SJCRH30 (cell line): ENCODE results near the gene MAST2. TPM values are rescaled to one million over a fixed set of nuclear protein-coding genes. Genes with fewer than 3 reads are reported as not detected.
A peak's percentile ranks its signal among the peaks of the same experiment; 100 is the strongest.

Experiments used
- DNase-seq, 2 experiments: peaks; one replicate each; pipeline ENCODE4 v3.0.0-alpha.2; 2015 to 2020
- H3K27ac ChIP-seq: fragments of 250-450 bp; sonication (Bioruptor Pico); 2 replicates; pipeline ENCODE4 v1.5.1; 2020; ENCODE audit warnings: mild to moderate bottlenecking, moderate library complexity
- H3K27me3 ChIP-seq: fragments of 250-450 bp; sonication (Bioruptor Pico); 2 replicates; pipeline ENCODE4 v1.5.1; 2020; ENCODE audit warnings: mild to moderate bottlenecking, moderate library complexity
- H3K36me3 ChIP-seq: fragments of 250-450 bp; sonication (Bioruptor Pico); 2 replicates; pipeline ENCODE4 v1.5.1; 2020; ENCODE audit warnings: mild to moderate bottlenecking, moderate library complexity
- H3K4me1 ChIP-seq: fragments of 250-450 bp; sonication (Bioruptor Pico); 2 replicates; pipeline ENCODE4 v1.5.1; 2020; ENCODE audit warnings: mild to moderate bottlenecking, moderate library complexity
- H3K4me3 ChIP-seq: fragments of 250-450 bp; sonication (Bioruptor Pico); 2 replicates; pipeline ENCODE4 v1.5.1; 2020; ENCODE audit warnings: mild to moderate bottlenecking, moderate library complexity
- H3K9me3 ChIP-seq: fragments of 250-450 bp; sonication (Bioruptor Pico); replicated peaks from 2 replicates; pipeline ENCODE4 v1.5.1; 2020; ENCODE audit warnings: mild to moderate bottlenecking, moderate library complexity
- total RNA-seq: library from RNA; depleted of rRNA; stranded (reverse); fragments of >200 nt; shearing (Covaris generic); gene quantifications from 2 replicates; pipeline ENCODE4 v1.2.3, GENCODE V29; 2014; rRNA removed

MAST2 gene
- total RNA-seq, 1 experiment from 2014 or later, result 46.5 TPM

- peak; percentile 10 to 79 for DNase-seq
- Histone ChIP-seq H3K27ac (peak overlapping the region; percentile 33), H3K36me3 (peaks cover 16% of the 10 kb centered on the region; the same call in 1 of the 2 replicates), H3K4me3 (no peak overlapping the region), H3K27me3 (no peaks in the 10 kb centered on the region), H3K4me1 (peaks cover 14% of the 10 kb centered on the region), H3K9me3 (no peaks in the 10 kb centered on the region)
These were observed 274.2 kb downstream of the MAST2 start for GRCh38 chr1:46077644-46078043.

DNA sequence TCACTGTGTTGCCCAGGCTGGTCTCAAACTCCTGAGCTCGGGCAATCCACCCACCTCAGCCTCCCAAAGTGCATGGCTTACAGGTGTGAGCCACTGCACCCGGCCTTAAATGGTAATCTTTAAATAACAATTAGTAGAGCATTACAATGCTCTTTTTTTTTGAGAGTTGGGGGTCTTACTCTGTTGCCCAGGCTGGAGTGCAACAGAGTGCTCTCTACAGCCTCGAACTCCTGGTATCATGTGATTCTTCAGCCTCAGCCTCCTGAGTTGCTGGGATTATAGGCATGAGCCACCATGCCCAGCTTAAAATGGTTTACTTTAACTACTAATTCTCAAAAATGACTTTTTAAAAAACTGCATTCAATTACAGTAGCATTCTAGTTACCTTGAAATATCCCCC lies 276.8 kb downstream of the MAST2 start:
- no peaks in the 10 kb centered on the region for H3K9me3 ChIP-seq
- no peaks in the 10 kb centered on the region for H3K27me3 ChIP-seq
- H3K4me3 ChIP-seq, result no peak overlapping the region
- no peak for DNase-seq
- no peak overlapping the region for H3K27ac ChIP-seq
- H3K36me3 ChIP-seq, result peaks cover 9% of the 10 kb centered on the region; the same call in 1 of the 2 replicates
- H3K4me1 ChIP-seq, result peaks cover 14% of the 10 kb centered on the region

DNA sequence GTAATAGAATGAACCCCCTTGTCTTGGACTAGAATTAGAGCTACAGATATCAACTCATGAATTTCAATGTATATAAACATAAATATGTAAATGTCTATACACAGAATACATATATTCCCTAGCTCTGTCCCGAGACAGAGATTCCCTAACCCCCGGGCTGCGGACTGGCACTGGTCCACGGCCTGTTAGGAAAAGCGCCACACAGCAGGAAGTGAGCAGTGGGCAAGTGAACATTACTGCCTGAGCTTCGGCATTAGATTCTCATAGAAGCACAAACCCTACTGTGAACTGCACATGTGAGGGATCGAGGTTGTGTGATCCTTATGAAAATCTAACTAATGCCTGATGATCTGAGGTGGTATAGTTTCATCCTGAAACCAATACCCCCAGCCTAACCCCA lies 277.8 kb downstream of the MAST2 start:
- Histone ChIP-seq H3K4me1 (peaks cover 14% of the 10 kb centered on the region), H3K36me3 (peaks cover 6% of the 10 kb centered on the region; the same call in 1 of the 2 replicates), H3K9me3 (no peaks in the 10 kb centered on the region), H3K4me3 (no peak overlapping the region), H3K27me3 (no peaks in the 10 kb centered on the region), H3K27ac (no peak overlapping the region)
- DNase-seq, result no peak

GRCh38 chr1:46081619-46082018 lies 278.2 kb downstream of the MAST2 start:
- Histone ChIP-seq H3K27me3 (no peaks in the 10 kb centered on the region), H3K4me3 (no peak overlapping the region), H3K9me3 (no peaks in the 10 kb centered on the region), H3K27ac (no peak overlapping the region), H3K36me3 (peaks cover 5% of the 10 kb centered on the region; the same call in 1 of the 2 replicates), H3K4me1 (peaks cover 14% of the 10 kb centered on the region)
- no peak for DNase-seq

GRCh38 chr1:46083579-46083978 lies 280.2 kb downstream of the MAST2 start:
- no peak overlapping the region for H3K4me3 ChIP-seq
- no peaks in the 10 kb centered on the region for H3K36me3 ChIP-seq
- no peaks in the 10 kb centered on the region for H3K9me3 ChIP-seq
- no peaks in the 10 kb centered on the region for H3K27me3 ChIP-seq
- H3K4me1 ChIP-seq, result no peaks in the 10 kb centered on the region
- DNase-seq, result no peak
- H3K27ac ChIP-seq, result no peak overlapping the region

DNA sequence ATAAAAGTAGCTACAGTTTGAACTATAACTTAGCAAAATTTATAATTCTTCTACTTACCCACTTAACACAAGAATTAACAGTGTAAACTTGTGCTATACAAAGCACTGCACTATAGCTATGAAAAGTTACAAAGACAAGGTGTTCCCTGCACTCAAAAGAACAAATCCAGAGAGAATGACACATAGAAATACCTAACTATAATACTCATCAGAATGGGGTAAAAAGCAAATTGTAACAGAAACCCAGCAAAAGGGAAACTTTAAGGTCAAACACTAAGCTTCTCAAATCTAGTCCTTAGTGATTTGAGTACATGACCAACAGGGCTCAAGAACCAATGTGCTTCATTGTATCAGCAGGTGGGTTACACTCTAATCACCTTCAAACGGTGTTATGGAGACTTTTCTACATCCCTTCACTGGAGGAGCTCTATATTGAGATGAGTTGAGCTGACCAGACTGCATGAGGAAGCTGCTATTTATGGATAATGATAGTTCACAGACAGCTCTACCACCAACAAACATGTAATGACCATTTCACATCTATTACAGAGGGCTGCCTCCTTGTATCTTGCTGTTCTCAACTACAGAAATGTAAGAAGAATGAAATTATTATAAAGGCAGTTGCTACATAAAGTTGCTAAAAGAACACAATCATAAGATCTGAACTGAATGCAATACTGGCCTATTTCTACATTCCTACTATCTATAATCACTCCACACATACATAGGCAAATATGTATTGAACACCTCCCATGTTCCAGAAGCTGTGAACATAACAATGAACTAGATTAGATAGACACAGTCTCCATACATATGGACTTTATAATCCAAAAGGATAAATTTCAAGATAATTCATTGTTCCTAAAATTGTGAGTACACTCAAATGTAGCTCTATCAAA lies 281.4 kb downstream of the MAST2 start:
- Histone ChIP-seq H3K27me3 (no peaks in the 10 kb centered on the region), H3K4me3 (no peak overlapping the region), H3K9me3 (no peaks in the 10 kb centered on the region), H3K36me3 (no peaks in the 10 kb centered on the region), H3K4me1 (no peaks in the 10 kb centered on the region), H3K27ac (no peak overlapping the region)
- no peak for DNase-seq

Other genes starting within 250 kb of the MAST2 start
- gene NASP, start 219.6 kb upstream of the MAST2 start, total RNA-seq, result 365 and 437 TPM in 2 replicates
- gene CCDC17, start 179.6 kb upstream of the MAST2 start, total RNA-seq, result 0.46 and 1.3 TPM in 2 replicates
- gene GPBP1L1, start 117.1 kb upstream of the MAST2 start, total RNA-seq, result 106 and 119 TPM in 2 replicates
- gene TMEM69, start 115.4 kb upstream of the MAST2 start, total RNA-seq, result 47.6 and 50.6 TPM in 2 replicates
- 10.0 and 11.4 TPM in 2 replicates for gene IPP, start 53.0 kb upstream of the MAST2 start, total RNA-seq